Measurements from ENCODE around the gene DUSP7.
"Not testable (repeated sequence)": the region's sequence is repeated elsewhere in the genome, so short reads cannot be mapped to it uniquely, and the experiment has no call there.

Gene DUSP7

GRCh38 chr3:52039846-52040245, 16.5 kb downstream of the DUSP7 start:
- Mint-ChIP-seq H3K36me3 (ENCODE audit: low read depth) (no peaks in the 10 kb centered on the region), H3K4me1 (ENCODE audit: low read depth) (no peaks in the 10 kb centered on the region), H3K27ac (no peak overlapping the region), H3K9me3 (no peaks in the 10 kb centered on the region), H3K27me3 (ENCODE audit: low read depth) (peaks cover 5% of the 10 kb centered on the region), H3K4me3 (no peak overlapping the region)
- no peak for DNase-seq (ENCODE audit: low spot score)

- Mint-ChIP-seq H3K27ac (no peak overlapping the region), H3K4me1 (ENCODE audit: low read depth) (no peaks in the 10 kb centered on the region), H3K4me3 (no peak overlapping the region), H3K36me3 (ENCODE audit: low read depth) (no peaks in the 10 kb centered on the region), H3K27me3 (ENCODE audit: low read depth) (peaks cover 5% of the 10 kb centered on the region), H3K9me3 (no peaks in the 10 kb centered on the region)
- no peak for DNase-seq (ENCODE audit: low spot score)
Measured at GRCh38 chr3:52039426-52039825, 16.9 kb downstream of the DUSP7 start.

DNA sequence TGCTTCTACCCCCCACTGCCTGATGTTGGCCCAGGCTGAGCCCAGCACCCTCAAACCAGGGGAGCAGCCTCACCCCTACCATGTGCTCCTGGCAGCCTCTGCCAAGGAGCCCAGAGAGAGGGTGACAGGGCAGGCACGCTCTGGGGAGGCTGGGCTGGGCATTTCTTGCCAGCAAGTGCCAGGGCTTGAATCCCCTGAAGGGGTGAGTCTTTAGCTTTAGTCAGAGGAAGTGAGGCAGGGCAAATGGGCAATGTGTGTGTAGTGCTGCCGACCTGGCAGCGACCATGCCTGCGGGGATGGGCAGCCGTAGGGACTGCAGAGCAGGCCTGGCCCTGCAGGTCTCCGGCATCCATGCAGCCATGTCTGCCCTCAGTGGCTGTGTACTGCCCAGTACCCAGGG, 18.1 kb downstream of the DUSP7 start:
- no peaks in the 10 kb centered on the region for H3K9me3 Mint-ChIP-seq
- no peak overlapping the region for H3K27ac Mint-ChIP-seq
- no peak overlapping the region for H3K4me3 Mint-ChIP-seq
- no peaks in the 10 kb centered on the region for H3K4me1 Mint-ChIP-seq (ENCODE audit: low read depth)
- DNase-seq (ENCODE audit: low spot score), result no peak
- H3K36me3 Mint-ChIP-seq (ENCODE audit: low read depth), result no peaks in the 10 kb centered on the region
- H3K27me3 Mint-ChIP-seq (ENCODE audit: low read depth), result peaks cover 5% of the 10 kb centered on the region

GRCh38 chr3:52037291-52037690, 19.1 kb downstream of the DUSP7 start:
- no peak for DNase-seq (ENCODE audit: low spot score)
- Mint-ChIP-seq H3K9me3 (no peaks in the 10 kb centered on the region), H3K4me3 (no peak overlapping the region), H3K36me3 (ENCODE audit: low read depth) (no peaks in the 10 kb centered on the region), H3K27me3 (ENCODE audit: low read depth) (peaks cover 5% of the 10 kb centered on the region), H3K27ac (no peak overlapping the region), H3K4me1 (ENCODE audit: low read depth) (no peaks in the 10 kb centered on the region)

DNA sequence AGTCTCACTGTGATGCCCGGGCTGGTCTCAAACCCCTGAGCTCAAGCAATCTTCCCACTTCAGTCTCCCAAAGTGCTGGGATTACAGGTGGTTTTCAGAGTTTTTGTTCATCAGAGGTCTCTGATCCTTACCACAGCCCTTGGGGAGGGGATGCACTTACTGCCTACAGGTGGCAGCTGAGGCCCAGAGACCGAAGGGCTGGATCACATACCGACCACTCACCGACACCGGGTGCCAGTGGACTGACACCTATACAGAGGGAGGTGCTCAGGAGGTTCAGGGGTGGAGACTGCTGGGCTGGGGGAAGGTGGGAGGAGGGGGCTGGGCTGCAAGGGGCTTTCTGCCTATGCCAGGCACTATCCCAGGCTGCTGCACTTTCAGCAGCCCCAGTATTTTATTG, 19.5 kb downstream of the DUSP7 start:
- no peak for DNase-seq (ENCODE audit: low spot score)
- Mint-ChIP-seq H3K27me3 (ENCODE audit: low read depth) (peaks cover 2% of the 10 kb centered on the region), H3K36me3 (ENCODE audit: low read depth) (no peaks in the 10 kb centered on the region), H3K4me3 (no peak overlapping the region), H3K9me3 (no peaks in the 10 kb centered on the region), H3K27ac (no peak overlapping the region), H3K4me1 (ENCODE audit: low read depth) (no peaks in the 10 kb centered on the region)

- H3K4me3 Mint-ChIP-seq, result no peak overlapping the region
- no peaks in the 10 kb centered on the region for H3K9me3 Mint-ChIP-seq
- no peaks in the 10 kb centered on the region for H3K36me3 Mint-ChIP-seq (ENCODE audit: low read depth)
- H3K27me3 Mint-ChIP-seq (ENCODE audit: low read depth), result no peaks in the 10 kb centered on the region
- no peaks in the 10 kb centered on the region for H3K4me1 Mint-ChIP-seq (ENCODE audit: low read depth)
- DNase-seq (ENCODE audit: low spot score), result no peak
- no peak overlapping the region for H3K27ac Mint-ChIP-seq
Measured at GRCh38 chr3:52036222-52036694, 20.1 kb downstream of the DUSP7 start.

DNA sequence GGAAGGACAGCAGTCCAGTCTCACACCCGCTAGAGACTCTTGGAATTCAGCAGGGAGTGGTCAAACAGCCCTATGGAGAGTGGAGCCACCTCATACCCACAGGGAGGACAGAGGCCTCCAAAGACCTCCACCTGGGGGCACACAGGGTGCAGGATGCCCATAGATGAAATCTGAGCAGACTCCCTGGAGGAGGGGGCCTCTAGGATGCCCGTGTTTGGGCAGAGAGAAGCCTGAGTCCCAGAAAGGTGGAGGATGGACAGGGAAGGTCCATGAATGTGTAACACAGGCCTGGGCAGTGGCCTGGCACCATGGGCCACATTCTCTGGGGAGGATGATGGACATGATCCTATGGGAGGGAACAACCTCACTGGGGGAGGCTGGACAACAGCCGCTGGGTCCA, 21.7 kb downstream of the DUSP7 start:
- Mint-ChIP-seq H3K9me3 (no peaks in the 10 kb centered on the region), H3K36me3 (ENCODE audit: low read depth) (no peaks in the 10 kb centered on the region), H3K4me3 (no peak overlapping the region), H3K4me1 (ENCODE audit: low read depth) (no peaks in the 10 kb centered on the region), H3K27ac (no peak overlapping the region), H3K27me3 (ENCODE audit: low read depth) (no peaks in the 10 kb centered on the region)
- DNase-seq (ENCODE audit: low spot score), result no peak

DNA sequence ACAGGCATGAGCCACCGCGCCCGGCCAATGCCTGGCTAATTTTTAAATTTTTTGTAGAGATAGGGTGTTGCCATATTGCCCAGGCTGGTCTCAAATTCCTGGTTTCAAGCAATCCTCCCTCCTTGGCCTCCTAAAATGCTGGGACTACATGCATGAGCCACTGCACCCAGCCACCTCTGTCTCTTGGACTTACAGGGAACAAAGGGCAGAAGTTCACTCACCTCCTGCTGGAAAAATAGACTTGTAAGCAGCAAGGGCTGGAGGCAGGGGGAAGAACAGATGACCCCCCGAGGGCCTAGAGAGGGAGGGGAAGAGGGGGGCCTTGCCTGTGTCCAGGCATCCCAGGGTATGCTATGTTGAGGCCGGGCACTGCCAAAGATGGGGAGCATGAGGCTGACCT, 22.2 kb downstream of the DUSP7 start:
- H3K9me3 Mint-ChIP-seq, result no peaks in the 10 kb centered on the region
- H3K4me1 Mint-ChIP-seq (ENCODE audit: low read depth), result no peaks in the 10 kb centered on the region
- H3K27me3 Mint-ChIP-seq (ENCODE audit: low read depth), result no peaks in the 10 kb centered on the region
- H3K36me3 Mint-ChIP-seq (ENCODE audit: low read depth), result no peaks in the 10 kb centered on the region
- H3K27ac Mint-ChIP-seq, result no peak overlapping the region
- no peak for DNase-seq (ENCODE audit: low spot score)
- no peak overlapping the region for H3K4me3 Mint-ChIP-seq

GRCh38 chr3:52033748-52034147, 22.6 kb downstream of the DUSP7 start:
- H3K4me1 Mint-ChIP-seq (ENCODE audit: low read depth); H3K27me3 Mint-ChIP-seq (ENCODE audit: low read depth); DNase-seq (ENCODE audit: low spot score); H3K9me3 Mint-ChIP-seq; H3K4me3 Mint-ChIP-seq; H3K36me3 Mint-ChIP-seq (ENCODE audit: low read depth); H3K27ac Mint-ChIP-seq: not testable (repeated sequence)

- H3K36me3 Mint-ChIP-seq (ENCODE audit: low read depth), result no peaks in the 10 kb centered on the region
- no peak overlapping the region for H3K4me3 Mint-ChIP-seq
- H3K9me3 Mint-ChIP-seq, result no peaks in the 10 kb centered on the region
- no peak overlapping the region for H3K27ac Mint-ChIP-seq
- no peaks in the 10 kb centered on the region for H3K27me3 Mint-ChIP-seq (ENCODE audit: low read depth)
- no peaks in the 10 kb centered on the region for H3K4me1 Mint-ChIP-seq (ENCODE audit: low read depth)
- DNase-seq (ENCODE audit: low spot score), result no peak
Measured at GRCh38 chr3:52032702-52033408, 23.5 kb downstream of the DUSP7 start.

DNA sequence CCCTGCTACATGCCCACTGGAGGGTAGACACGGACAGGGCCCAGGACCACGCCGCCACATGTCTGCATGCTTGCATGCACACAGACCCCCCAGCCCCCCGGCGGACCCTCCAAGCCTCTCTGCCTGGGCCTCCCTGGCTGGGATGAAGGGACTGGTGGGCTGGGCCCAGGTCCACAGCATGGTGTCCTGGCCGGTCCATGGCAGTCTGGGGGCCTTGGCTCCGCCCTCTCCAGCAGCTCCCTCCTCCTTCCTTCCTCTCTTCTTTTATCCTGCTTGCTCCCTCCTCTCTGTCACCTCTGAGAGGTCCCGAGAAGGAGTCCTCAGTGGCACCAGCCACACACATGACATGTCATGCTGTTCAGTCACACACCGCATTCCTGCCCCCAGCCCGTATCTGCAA, 24.5 kb downstream of the DUSP7 start:
- no peaks in the 10 kb centered on the region for H3K9me3 Mint-ChIP-seq

DNA sequence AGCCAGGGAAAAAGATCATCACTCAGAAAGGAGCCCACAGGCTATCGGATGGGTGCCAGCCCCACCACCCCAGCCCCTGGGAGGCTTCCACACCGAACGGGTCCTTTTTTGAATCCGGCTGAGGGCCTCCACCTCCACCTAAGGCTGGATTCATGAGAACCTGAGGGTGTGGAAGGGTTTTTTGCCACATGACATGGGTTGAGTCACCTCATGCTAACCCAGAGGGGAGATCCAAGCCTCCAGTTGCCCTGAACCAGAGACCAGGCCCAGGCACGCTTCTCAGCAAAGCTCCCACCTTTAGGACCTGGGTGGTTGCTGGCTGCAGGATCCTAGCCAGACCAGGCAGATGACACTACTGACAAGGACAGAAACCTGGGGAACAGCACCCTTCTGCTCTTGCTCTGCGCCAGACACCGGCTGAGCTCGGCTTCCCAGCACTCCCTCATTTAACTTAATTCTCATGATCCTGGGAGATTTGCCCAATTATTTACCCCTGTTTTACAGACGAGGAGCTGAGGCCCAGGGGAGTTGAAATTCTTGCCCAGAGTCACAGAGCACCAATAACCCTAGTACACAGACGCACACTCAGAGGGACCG, 25.6 kb downstream of the DUSP7 start:
- Mint-ChIP-seq H3K36me3 (ENCODE audit: low read depth) (no peaks in the 10 kb centered on the region), H3K27me3 (ENCODE audit: low read depth) (peaks cover 4% of the 10 kb centered on the region), H3K4me1 (ENCODE audit: low read depth) (no peaks in the 10 kb centered on the region), H3K9me3 (no peaks in the 10 kb centered on the region), H3K4me3 (no peak overlapping the region), H3K27ac (no peak overlapping the region)
- no peak for DNase-seq (ENCODE audit: low spot score)

More for the DNA sequence above, 24.5 kb downstream of the DUSP7 start:
- Mint-ChIP-seq H3K36me3 (ENCODE audit: low read depth) (no peaks in the 10 kb centered on the region), H3K27me3 (ENCODE audit: low read depth) (no peaks in the 10 kb centered on the region), H3K4me1 (ENCODE audit: low read depth) (no peaks in the 10 kb centered on the region), H3K27ac (no peak overlapping the region), H3K4me3 (no peak overlapping the region)
- no peak for DNase-seq (ENCODE audit: low spot score)

DNA sequence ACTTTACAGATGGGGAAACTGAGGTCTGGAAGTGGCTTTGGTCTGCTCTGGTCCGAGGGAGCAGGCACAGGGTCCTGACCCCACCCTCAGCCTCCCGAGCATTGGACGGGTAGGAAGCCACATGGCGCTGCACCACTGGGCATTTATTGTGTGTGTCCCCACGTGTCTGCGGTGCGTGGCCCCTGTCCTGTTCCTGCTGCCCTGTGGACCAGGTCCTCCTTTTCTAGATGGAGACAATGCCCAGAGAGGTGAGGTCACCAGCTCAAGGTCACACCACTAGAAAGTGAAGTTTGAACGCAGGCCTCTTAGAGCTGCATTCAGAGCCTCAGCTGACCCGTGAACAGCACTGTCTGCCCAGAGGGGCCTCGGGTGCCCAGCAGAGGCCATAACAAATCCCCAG, 26.8 kb downstream of the DUSP7 start:
- Mint-ChIP-seq H3K27me3 (ENCODE audit: low read depth) (peaks cover 4% of the 10 kb centered on the region), H3K4me3 (no peak overlapping the region), H3K9me3 (no peaks in the 10 kb centered on the region), H3K36me3 (ENCODE audit: low read depth) (no peaks in the 10 kb centered on the region), H3K27ac (no peak overlapping the region), H3K4me1 (ENCODE audit: low read depth) (no peaks in the 10 kb centered on the region)
- no peak for DNase-seq (ENCODE audit: low spot score)

- no peaks in the 10 kb centered on the region for H3K4me1 Mint-ChIP-seq (ENCODE audit: low read depth)
- no peaks in the 10 kb centered on the region for H3K36me3 Mint-ChIP-seq (ENCODE audit: low read depth)
- H3K9me3 Mint-ChIP-seq, result no peaks in the 10 kb centered on the region
Measured at GRCh38 chr3:52029053-52029452, 27.3 kb downstream of the DUSP7 start.

DNA sequence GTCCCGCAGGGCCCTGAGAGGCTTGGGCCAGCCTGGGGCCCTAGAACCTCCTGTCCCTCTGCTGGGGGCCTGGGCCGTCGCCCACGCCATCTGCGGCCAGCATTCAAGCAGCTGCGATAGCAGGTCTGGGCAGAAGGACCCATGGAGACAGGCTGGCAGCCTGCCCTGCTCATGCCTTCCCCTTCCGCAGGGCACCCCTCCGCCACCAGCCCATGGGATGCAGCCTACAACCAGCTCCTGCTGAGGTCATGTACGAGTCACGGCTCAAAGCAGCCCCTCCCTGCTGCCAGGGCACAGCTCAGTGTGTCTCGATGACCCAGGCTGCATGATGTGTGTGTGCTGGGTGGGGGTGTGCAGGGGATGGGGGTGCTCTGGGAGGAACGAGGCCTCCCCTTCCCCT, 27.8 kb downstream of the DUSP7 start:
- Mint-ChIP-seq H3K4me3 (no peak overlapping the region), H3K36me3 (ENCODE audit: low read depth) (no peaks in the 10 kb centered on the region), H3K27ac (no peak overlapping the region), H3K27me3 (ENCODE audit: low read depth) (peaks cover 4% of the 10 kb centered on the region), H3K9me3 (no peaks in the 10 kb centered on the region), H3K4me1 (ENCODE audit: low read depth) (no peaks in the 10 kb centered on the region)
- no peak for DNase-seq (ENCODE audit: low spot score)

More at GRCh38 chr3:52029053-52029452, 27.3 kb downstream of the DUSP7 start:
- no peak overlapping the region for H3K4me3 Mint-ChIP-seq
- peaks cover 4% of the 10 kb centered on the region for H3K27me3 Mint-ChIP-seq (ENCODE audit: low read depth)
- no peak for DNase-seq (ENCODE audit: low spot score)
- H3K27ac Mint-ChIP-seq, result no peak overlapping the region
